Measurements from ENCODE around the gene UTS2B.

GRCh38 chr3:191352014-191352413, 21.7 kb upstream of the UTS2B start:
- no peak for TF ChIP-seq CTCF (IDR thresholded peaks at IDR 0.05; ENCODE audit: borderline replicate concordance, extremely low read depth, low read length, poor library complexity, severe bottlenecking)
- no peak for TF ChIP-seq EZH2 (IDR thresholded peaks at IDR 0.05; ENCODE audit: borderline replicate concordance, low read depth, low read length, severe bottlenecking)

Data from DND-41 (cell line).